ENCODE results near the gene MMD. TPM values are rescaled to one million over a fixed set of nuclear protein-coding genes. Genes with fewer than 3 reads are reported as not detected.

MMD gene
- total and polyA plus RNA-seq, 9 of the 15 experiments (the other 6 are each of a cell fraction or from before 2014, with no cell fraction given): 3.1 to 18.9 (median 10.7) TPM

DNA sequence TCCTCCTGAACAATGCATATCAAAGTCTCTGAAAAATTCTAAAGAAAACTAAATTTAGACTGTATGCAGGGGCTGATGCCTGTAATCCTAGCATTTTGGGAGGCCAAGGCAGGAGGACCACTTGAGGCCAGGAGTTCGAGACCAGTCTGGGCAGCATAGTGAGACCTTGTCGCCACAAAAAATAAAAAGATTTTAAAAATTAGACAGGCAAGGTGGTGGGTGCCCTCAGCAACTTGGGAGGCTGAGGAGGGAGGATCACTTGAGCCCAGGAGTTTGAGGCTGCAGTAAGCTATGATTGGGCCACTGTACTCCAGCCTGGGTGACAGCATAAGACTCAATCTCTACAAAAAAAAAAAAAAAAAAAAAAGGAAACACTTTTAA, 30.1 kb upstream of the MMD start:
- POLR2A ChIA-PET: interaction anchor here (0.6 to 1.4 kb wide), 4 partner anchors 9 to 28 kb away, joined by 3 to 5 read pairs (median 3); no protein-coding TSS in a partner anchor
- no peak for FAIRE-seq
- intact Hi-C loops (cut with micrococcal nuclease) (loop anchor here (10.0 kb wide), 1 partner anchor 283 kb away; no protein-coding TSS in a partner anchor), in situ Hi-C loops (cut with MboI) (no loop called here)
- no TSS peak for BruUV-seq (replicated peaks)
- CTCF ChIA-PET (ENCODE audit: low intra/inter-chr PET ratio): no interaction called here
- peak overlapping the region in 1 of 2 experiments; percentile 56; a peak in 1 of 4 replicates for H3K9ac ChIP-seq (ENCODE audit: insufficient read depth in 1 of 2, low read depth in 2 of 2, low read length in 2 of 2)
- H3K4me3 ChIP-seq: no peak overlapping the region
- no peak overlapping the region for H3K4me2 ChIP-seq (ENCODE audit: insufficient read depth, low read length)
- no peaks in the 10 kb centered on the region for H3K9me3 ChIP-seq (replicated peaks; ENCODE audit: control insufficient read depth, insufficient read depth, low read depth, low read length)
- 39% methylated on average over 2 of the region's 2 CpGs for WGBS (ENCODE audit: insufficient coverage, low coverage, missing lambda C conversion rate)
- no peak; the same call in 2 of the 3 replicates for ATAC-seq
- H3K27ac ChIP-seq (ENCODE audit: extremely low read depth, low read depth, low read length): peak overlapping the region; percentile 70
- TF ChIP-seq RBBP5 (IDR thresholded peaks at IDR 0.05; ENCODE audit: borderline replicate concordance, insufficient read depth, low read length, poor library complexity, severe bottlenecking): no peak
- 0 out of 2 replicates have a peak, but pooled peaks have one; percentile 17 for TF ChIP-seq ZKSCAN8 (CRISPR knock-in tag; IDR thresholded peaks at IDR 0.05)
- 0 out of 2 replicates have a peak, but pooled peaks have one; percentile 6 for TF ChIP-seq ZNF584 (CRISPR knock-in tag; IDR thresholded peaks at IDR 0.05; ENCODE audit: low read depth)
- peaks cover 18 to 55% of the 10 kb centered on the region in 2 experiments for H3K4me1 ChIP-seq (replicated peaks in 1 of 2; ENCODE audit: control insufficient read depth in 2 of 2, insufficient read depth in 2 of 2, low read length in 2 of 2)
- H3K36me3 ChIP-seq (ENCODE audit: control insufficient read depth, insufficient read depth, low read length): no peaks in the 10 kb centered on the region
- H3K79me2 ChIP-seq (ENCODE audit: control insufficient read depth, insufficient read depth, low read length): no peaks in the 10 kb centered on the region
- H3K27me3 ChIP-seq (ENCODE audit: control insufficient read depth in 2 of 2, insufficient read depth in 2 of 2, low read length in 2 of 2): no peaks in the 10 kb centered on the region
- no peak for DNase-seq (ENCODE audit: extremely low read depth in 1 of 4, low spot score in 3 of 4)
- H3K9me1 ChIP-seq (ENCODE audit: control insufficient read depth, insufficient read depth, low read length): no peaks in the 10 kb centered on the region
- H2AFZ ChIP-seq (ENCODE audit: low read depth, low read length): peak overlapping the region; percentile 88; the same call in 1 of the 2 replicates
- H4K20me1 ChIP-seq (replicated peaks; ENCODE audit: control insufficient read depth, insufficient read depth, low read length): no peaks in the 10 kb centered on the region

DNA sequence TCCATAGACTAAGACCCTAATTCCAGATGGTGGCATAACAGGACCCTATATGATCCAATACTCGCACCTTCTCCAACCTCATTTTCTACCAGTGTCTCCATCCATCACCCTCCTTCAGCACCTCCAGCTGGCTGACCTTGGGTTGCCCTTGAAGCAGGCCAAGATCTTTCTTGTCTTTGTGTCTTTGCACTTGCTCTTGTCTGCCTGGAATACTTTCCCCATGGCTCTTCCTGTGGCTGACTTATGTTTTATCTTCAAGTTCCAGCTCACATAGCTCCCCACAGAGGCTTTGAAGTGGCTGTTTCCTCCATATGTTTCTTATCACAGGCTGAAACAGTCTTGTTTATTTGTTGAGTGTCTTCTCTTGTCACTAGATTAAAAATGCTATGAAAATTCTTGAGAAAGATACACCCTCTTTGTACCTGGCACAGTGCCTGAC, 29.6 kb upstream of the MMD start:
- WGBS (ENCODE audit: insufficient coverage, low coverage, missing lambda C conversion rate): 7% methylated on average over 1 of the region's 1 CpG
- peak; percentile 88 for ATAC-seq
- intact Hi-C loops (cut with micrococcal nuclease) (loop anchor here (10.0 kb wide), 1 partner anchor 284 kb away; no protein-coding TSS in a partner anchor), in situ Hi-C loops (cut with MboI) (no loop called here)
- peak overlapping the region; percentile 70 for H3K27ac ChIP-seq (ENCODE audit: extremely low read depth, low read depth, low read length)
- H3K4me3 ChIP-seq: no peak overlapping the region
- H3K4me1 ChIP-seq (replicated peaks in 1 of 2; ENCODE audit: control insufficient read depth in 2 of 2, insufficient read depth in 2 of 2, low read length in 2 of 2): peaks cover 18 to 55% of the 10 kb centered on the region in 2 experiments
- BruUV-seq (replicated peaks): no TSS peak
- H3K79me2 ChIP-seq (ENCODE audit: control insufficient read depth, insufficient read depth, low read length): no peaks in the 10 kb centered on the region
- peak; percentile 75 to 93 (median 79) for DNase-seq (ENCODE audit: extremely low read depth in 1 of 4, low spot score in 3 of 4)
- H4K20me1 ChIP-seq (replicated peaks; ENCODE audit: control insufficient read depth, insufficient read depth, low read length): no peaks in the 10 kb centered on the region
- H2AFZ ChIP-seq (ENCODE audit: low read depth, low read length): no peak overlapping the region
- ChIA-PET CTCF (ENCODE audit: low intra/inter-chr PET ratio) (no interaction called here), POLR2A (interaction anchor here (0.7 to 1.4 kb wide), 2 partner anchors 12 to 34 kb away, joined by 3 read pairs; no protein-coding TSS in a partner anchor)
- H3K9me1 ChIP-seq (ENCODE audit: control insufficient read depth, insufficient read depth, low read length): no peaks in the 10 kb centered on the region
- no peaks in the 10 kb centered on the region for H3K9me3 ChIP-seq (replicated peaks; ENCODE audit: control insufficient read depth, insufficient read depth, low read depth, low read length)
- H3K27me3 ChIP-seq (ENCODE audit: control insufficient read depth in 2 of 2, insufficient read depth in 2 of 2, low read length in 2 of 2): no peaks in the 10 kb centered on the region
- peak overlapping the region; percentile 13; the same call in 1 of the 2 replicates for H3K4me2 ChIP-seq (ENCODE audit: insufficient read depth, low read length)
- H3K9ac ChIP-seq (ENCODE audit: insufficient read depth in 1 of 2, low read depth in 2 of 2, low read length in 2 of 2): peak overlapping the region in 1 of 2 experiments; percentile 56; a peak in 1 of 4 replicates
- no peaks in the 10 kb centered on the region for H3K36me3 ChIP-seq (ENCODE audit: control insufficient read depth, insufficient read depth, low read length)
- peak; percentile 98 for FAIRE-seq
- TF ChIP-seq BRD9 (IDR thresholded peaks at IDR 0.05; ENCODE audit: low read depth, partially characterized antibody) (peak; percentile 82), YY1 (IDR thresholded peaks at IDR 0.05; ENCODE audit: borderline replicate concordance in 1 of 3, control insufficient read depth in 1 of 3, extremely low read depth in 1 of 3, insufficient read depth in 3 of 3, insufficient read length in 1 of 3, insufficient replicate concordance in 2 of 3, low read depth in 1 of 3, low read length in 2 of 3) (no peak), FOXK2 (conservative IDR thresholded peaks at IDR 0.05 in 1 of 2, IDR thresholded peaks at IDR 0.05 in 1 of 2; ENCODE audit: low read depth in 2 of 2) (peak; percentile 91 to 96), PHB2 (IDR thresholded peaks at IDR 0.05; ENCODE audit: low read depth) (peak; percentile 88), SAP30 (IDR thresholded peaks at IDR 0.05; ENCODE audit: borderline replicate concordance, insufficient read depth, low read depth, low read length, poor library complexity, severe bottlenecking) (no peak), RAD21 (CRISPR knock-in tag; conservative IDR thresholded peaks at IDR 0.05 in 1 of 2, IDR thresholded peaks at IDR 0.05 in 1 of 2) (peak in 1 of 2 experiments; percentile 12; a peak in 2 of 4 replicates)

All from K562 (cell line).